ENCODE results near the gene ITPK1. TPM values are rescaled to one million over a fixed set of nuclear protein-coding genes. Genes with fewer than 3 reads are reported as not detected.

The ITPK1 gene
- total RNA-seq, 1 donor from 2014 or later: 59.8 TPM

- Mint-ChIP-seq H3K36me3 (ENCODE audit: low read depth) (no peaks in the 10 kb centered on the region), H3K9me3 (no peaks in the 10 kb centered on the region), H3K4me3 (no peak overlapping the region), H3K4me1 (no peaks in the 10 kb centered on the region), H3K27me3 (ENCODE audit: low read depth) (no peaks in the 10 kb centered on the region), H3K27ac (ENCODE audit: unreplicated experiment) (no peak overlapping the region)
- TF ChIP-seq CTCF (conservative IDR thresholded peaks at IDR 0.05): no peak
- DNase-seq (ENCODE audit: low read depth, low spot score): no peak
Measured at GRCh38 chr14:92942576-92942975, 173.1 kb downstream of the ITPK1 start.

GRCh38 chr14:92942136-92942535 is 173.6 kb downstream of the ITPK1 start:
- no peak overlapping the region for H3K27ac Mint-ChIP-seq (ENCODE audit: unreplicated experiment)
- no peaks in the 10 kb centered on the region for H3K4me1 Mint-ChIP-seq
- no peaks in the 10 kb centered on the region for H3K27me3 Mint-ChIP-seq (ENCODE audit: low read depth)
- no peaks in the 10 kb centered on the region for H3K9me3 Mint-ChIP-seq
- no peak for TF ChIP-seq CTCF (conservative IDR thresholded peaks at IDR 0.05)
- no peak overlapping the region for H3K4me3 Mint-ChIP-seq
- H3K36me3 Mint-ChIP-seq (ENCODE audit: low read depth): no peaks in the 10 kb centered on the region
- DNase-seq (ENCODE audit: low read depth, low spot score): no peak

GRCh38 chr14:92941531-92941930 is 174.2 kb downstream of the ITPK1 start:
- H3K4me1 Mint-ChIP-seq: no peaks in the 10 kb centered on the region
- H3K4me3 Mint-ChIP-seq: no peak overlapping the region

GRCh38 chr14:92940543-92940942 is 175.2 kb downstream of the ITPK1 start:
- Mint-ChIP-seq H3K9me3 (no peaks in the 10 kb centered on the region), H3K27me3 (ENCODE audit: low read depth) (no peaks in the 10 kb centered on the region), H3K4me1 (no peaks in the 10 kb centered on the region), H3K4me3 (no peak overlapping the region), H3K27ac (ENCODE audit: unreplicated experiment) (no peak overlapping the region), H3K36me3 (ENCODE audit: low read depth) (no peaks in the 10 kb centered on the region)
- DNase-seq (ENCODE audit: low read depth, low spot score): no peak
- TF ChIP-seq CTCF (conservative IDR thresholded peaks at IDR 0.05): no peak

More at GRCh38 chr14:92941531-92941930, 174.2 kb downstream of the ITPK1 start:
- no peaks in the 10 kb centered on the region for H3K27me3 Mint-ChIP-seq (ENCODE audit: low read depth)
- no peaks in the 10 kb centered on the region for H3K36me3 Mint-ChIP-seq (ENCODE audit: low read depth)
- no peak for TF ChIP-seq CTCF (conservative IDR thresholded peaks at IDR 0.05)
- no peak for DNase-seq (ENCODE audit: low read depth, low spot score)
- H3K27ac Mint-ChIP-seq (ENCODE audit: unreplicated experiment): no peak overlapping the region
- no peaks in the 10 kb centered on the region for H3K9me3 Mint-ChIP-seq

GRCh38 chr14:92939699-92940098 is 176.0 kb downstream of the ITPK1 start:
- Mint-ChIP-seq H3K27ac (ENCODE audit: unreplicated experiment) (no peak overlapping the region), H3K4me1 (no peaks in the 10 kb centered on the region), H3K4me3 (no peak overlapping the region), H3K27me3 (ENCODE audit: low read depth) (no peaks in the 10 kb centered on the region), H3K9me3 (no peaks in the 10 kb centered on the region), H3K36me3 (ENCODE audit: low read depth) (no peaks in the 10 kb centered on the region)
- no peak for DNase-seq (ENCODE audit: low read depth, low spot score)
- TF ChIP-seq CTCF (conservative IDR thresholded peaks at IDR 0.05): no peak

All from neural crest cell (in vitro differentiated cells).